Effector memory CD4-positive, alpha-beta T cell (primary cell): Measurements from ENCODE around the gene CHD8.

ENCODE experiments used
- DNase-seq, 3 donors: peaks; one replicate each; pipeline ENCODE4 v3.0.0-alpha.2; 2020
- H3K27ac ChIP-seq: 2 replicates; pipeline ENCODE4 v1.7.0; 2013; ENCODE audit warnings: mild to moderate bottlenecking, low read length, moderate library complexity; ENCODE audit not compliant: insufficient read depth, poor library complexity, severe bottlenecking
- H3K27me3 ChIP-seq: replicated peaks from 2 replicates; pipeline ENCODE4 v1.7.0; 2013; ENCODE audit warnings: mild to moderate bottlenecking, low read length; ENCODE audit not compliant: insufficient read depth, control insufficient read depth, poor library complexity, severe bottlenecking
- H3K36me3 ChIP-seq: 2 replicates; pipeline ENCODE4 v1.7.0; 2013; ENCODE audit warnings: mild to moderate bottlenecking, low read length, moderate library complexity; ENCODE audit not compliant: control insufficient read depth, insufficient read depth
- H3K4me1 ChIP-seq: 2 replicates; pipeline ENCODE4 v1.7.0; 2013; ENCODE audit warnings: low read length, mild to moderate bottlenecking; ENCODE audit not compliant: control insufficient read depth, insufficient read depth, poor library complexity, severe bottlenecking
- H3K4me3 ChIP-seq: 2 replicates; pipeline ENCODE4 v1.7.0; 2013; ENCODE audit warnings: low read length, low read depth, mild to moderate bottlenecking; ENCODE audit not compliant: insufficient read depth, poor library complexity, severe bottlenecking
- H3K9me3 ChIP-seq: 2 replicates; pipeline ENCODE4 v1.7.0; 2013; ENCODE audit warnings: mild to moderate bottlenecking, low read length, moderate library complexity; ENCODE audit not compliant: control insufficient read depth
- total RNA-seq, 3 donors: gene quantifications; one replicate each; lab custom pipeline; 2026; lab: John Stamatoyannopoulos, UW

CHD8 gene, protein sequence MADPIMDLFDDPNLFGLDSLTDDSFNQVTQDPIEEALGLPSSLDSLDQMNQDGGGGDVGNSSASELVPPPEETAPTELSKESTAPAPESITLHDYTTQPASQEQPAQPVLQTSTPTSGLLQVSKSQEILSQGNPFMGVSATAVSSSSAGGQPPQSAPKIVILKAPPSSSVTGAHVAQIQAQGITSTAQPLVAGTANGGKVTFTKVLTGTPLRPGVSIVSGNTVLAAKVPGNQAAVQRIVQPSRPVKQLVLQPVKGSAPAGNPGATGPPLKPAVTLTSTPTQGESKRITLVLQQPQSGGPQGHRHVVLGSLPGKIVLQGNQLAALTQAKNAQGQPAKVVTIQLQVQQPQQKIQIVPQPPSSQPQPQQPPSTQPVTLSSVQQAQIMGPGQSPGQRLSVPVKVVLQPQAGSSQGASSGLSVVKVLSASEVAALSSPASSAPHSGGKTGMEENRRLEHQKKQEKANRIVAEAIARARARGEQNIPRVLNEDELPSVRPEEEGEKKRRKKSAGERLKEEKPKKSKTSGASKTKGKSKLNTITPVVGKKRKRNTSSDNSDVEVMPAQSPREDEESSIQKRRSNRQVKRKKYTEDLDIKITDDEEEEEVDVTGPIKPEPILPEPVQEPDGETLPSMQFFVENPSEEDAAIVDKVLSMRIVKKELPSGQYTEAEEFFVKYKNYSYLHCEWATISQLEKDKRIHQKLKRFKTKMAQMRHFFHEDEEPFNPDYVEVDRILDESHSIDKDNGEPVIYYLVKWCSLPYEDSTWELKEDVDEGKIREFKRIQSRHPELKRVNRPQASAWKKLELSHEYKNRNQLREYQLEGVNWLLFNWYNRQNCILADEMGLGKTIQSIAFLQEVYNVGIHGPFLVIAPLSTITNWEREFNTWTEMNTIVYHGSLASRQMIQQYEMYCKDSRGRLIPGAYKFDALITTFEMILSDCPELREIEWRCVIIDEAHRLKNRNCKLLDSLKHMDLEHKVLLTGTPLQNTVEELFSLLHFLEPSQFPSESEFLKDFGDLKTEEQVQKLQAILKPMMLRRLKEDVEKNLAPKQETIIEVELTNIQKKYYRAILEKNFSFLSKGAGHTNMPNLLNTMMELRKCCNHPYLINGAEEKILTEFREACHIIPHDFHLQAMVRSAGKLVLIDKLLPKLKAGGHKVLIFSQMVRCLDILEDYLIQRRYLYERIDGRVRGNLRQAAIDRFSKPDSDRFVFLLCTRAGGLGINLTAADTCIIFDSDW (N-terminal part only)
- total RNA-seq = 176 to 211 (median 189) reads per million in 3 donors

GRCh38 chr14:21455912-21456667, at the start of gene CHD8:
Gene CHD8, minus strand, starts transcription at chr14:21456123. Its CDS starts 24,480 bp downstream, at chr14:21431643.
- Histone ChIP-seq H3K9me3 (no peaks in the 10 kb centered on the region), H3K27ac (peak within 1 kb of the TSS; percentile 91), H3K4me1 (peaks cover 14% of the 10 kb centered on the region), H3K4me3 (peak within 1 kb of the TSS; percentile 91), H3K27me3 (no peaks in the 10 kb centered on the region), H3K36me3 (peaks cover 4% of the 10 kb centered on the region)
- peak; percentile 99 to 100 (median 99) for DNase-seq

DNA sequence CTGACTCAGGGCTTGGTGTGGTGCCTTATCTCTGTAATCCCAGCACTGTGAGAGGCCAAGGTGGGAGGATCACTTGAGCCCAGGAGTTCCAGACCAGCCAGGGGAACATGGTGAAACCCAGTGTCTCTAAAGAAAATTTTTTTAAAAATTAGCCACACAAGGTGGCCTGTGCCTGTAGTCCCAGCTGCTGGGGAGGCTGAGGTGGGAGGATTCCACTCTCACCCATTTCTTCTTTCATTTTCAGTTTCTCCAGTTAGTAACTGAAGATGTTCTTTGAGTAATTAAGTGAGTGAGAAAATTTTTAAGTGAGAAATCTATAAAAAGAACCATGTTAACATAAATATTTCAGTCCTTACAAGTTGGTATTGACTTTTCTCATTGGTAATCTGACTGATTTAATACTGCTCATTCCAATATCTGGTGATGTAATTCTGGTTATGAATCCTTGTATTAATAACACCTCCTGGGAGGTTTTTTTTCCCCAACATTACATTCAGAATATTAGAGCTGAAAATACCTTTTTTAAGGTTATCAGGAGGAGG, 49.2 kb upstream of the CHD8 start:
- no peaks in the 10 kb centered on the region for H3K9me3 ChIP-seq
- H3K4me3 ChIP-seq = no peak overlapping the region
- peak overlapping the region; percentile 31 for H3K27ac ChIP-seq
- H3K27me3 ChIP-seq = no peaks in the 10 kb centered on the region
- H3K4me1 ChIP-seq = peaks cover 8% of the 10 kb centered on the region
- H3K36me3 ChIP-seq = peaks cover 25% of the 10 kb centered on the region
- DNase-seq = no peak

GRCh38 chr14:21503376-21503775, 47.5 kb upstream of the CHD8 start:
- Histone ChIP-seq H3K27ac (no peak overlapping the region), H3K9me3 (no peaks in the 10 kb centered on the region), H3K4me1 (peaks cover 4% of the 10 kb centered on the region), H3K36me3 (peaks cover 36% of the 10 kb centered on the region), H3K4me3 (no peak overlapping the region), H3K27me3 (no peaks in the 10 kb centered on the region)
- DNase-seq = no peak

GRCh38 chr14:21501568-21501967, 45.6 kb upstream of the CHD8 start:
- Histone ChIP-seq H3K27ac (no peak overlapping the region), H3K9me3 (no peaks in the 10 kb centered on the region), H3K4me1 (peaks cover 4% of the 10 kb centered on the region), H3K36me3 (peaks cover 50% of the 10 kb centered on the region), H3K27me3 (no peaks in the 10 kb centered on the region), H3K4me3 (no peak overlapping the region)
- no peak for DNase-seq

GRCh38 chr14:21498540-21499526, 42.9 kb upstream of the CHD8 start:
- H3K27me3 ChIP-seq = no peaks in the 10 kb centered on the region
- H3K36me3 ChIP-seq = peaks cover 64% of the 10 kb centered on the region
- no peak for DNase-seq

GRCh38 chr14:21496453-21496852, 40.5 kb upstream of the CHD8 start:
- no peak for DNase-seq
- no peaks in the 10 kb centered on the region for H3K4me1 ChIP-seq
- no peaks in the 10 kb centered on the region for H3K9me3 ChIP-seq
- no peak overlapping the region for H3K27ac ChIP-seq
- H3K36me3 ChIP-seq = peaks cover 64% of the 10 kb centered on the region
- H3K27me3 ChIP-seq = no peaks in the 10 kb centered on the region
- H3K4me3 ChIP-seq = no peak overlapping the region

More at GRCh38 chr14:21498540-21499526, 42.9 kb upstream of the CHD8 start:
- Histone ChIP-seq H3K4me1 (no peaks in the 10 kb centered on the region), H3K9me3 (no peaks in the 10 kb centered on the region), H3K4me3 (no peak overlapping the region), H3K27ac (peak overlapping the region; percentile 47)

- DNase-seq = no peak
- H3K4me1 ChIP-seq = no peaks in the 10 kb centered on the region
- H3K27ac ChIP-seq = no peak overlapping the region
- H3K4me3 ChIP-seq = no peak overlapping the region
- no peaks in the 10 kb centered on the region for H3K27me3 ChIP-seq
- no peaks in the 10 kb centered on the region for H3K9me3 ChIP-seq
- H3K36me3 ChIP-seq = peaks cover 68% of the 10 kb centered on the region
Observed at GRCh38 chr14:21494902-21495762, 39.2 kb upstream of the CHD8 start.

- Histone ChIP-seq H3K4me1 (no peaks in the 10 kb centered on the region), H3K4me3 (no peak overlapping the region), H3K36me3 (peaks cover 44% of the 10 kb centered on the region), H3K27ac (no peak overlapping the region), H3K27me3 (no peaks in the 10 kb centered on the region), H3K9me3 (no peaks in the 10 kb centered on the region)
- DNase-seq = no peak
Observed at GRCh38 chr14:21486640-21487087, 30.7 kb upstream of the CHD8 start.
